ENCODE measurements around the gene MSL2. TPM values are rescaled to one million over a fixed set of nuclear protein-coding genes. Genes with fewer than 3 reads are reported as not detected.

MSL2 gene
- total RNA-seq, 4 donors from 2014 or later = 25.4 to 71.1 (median 44.0) TPM

DNA sequence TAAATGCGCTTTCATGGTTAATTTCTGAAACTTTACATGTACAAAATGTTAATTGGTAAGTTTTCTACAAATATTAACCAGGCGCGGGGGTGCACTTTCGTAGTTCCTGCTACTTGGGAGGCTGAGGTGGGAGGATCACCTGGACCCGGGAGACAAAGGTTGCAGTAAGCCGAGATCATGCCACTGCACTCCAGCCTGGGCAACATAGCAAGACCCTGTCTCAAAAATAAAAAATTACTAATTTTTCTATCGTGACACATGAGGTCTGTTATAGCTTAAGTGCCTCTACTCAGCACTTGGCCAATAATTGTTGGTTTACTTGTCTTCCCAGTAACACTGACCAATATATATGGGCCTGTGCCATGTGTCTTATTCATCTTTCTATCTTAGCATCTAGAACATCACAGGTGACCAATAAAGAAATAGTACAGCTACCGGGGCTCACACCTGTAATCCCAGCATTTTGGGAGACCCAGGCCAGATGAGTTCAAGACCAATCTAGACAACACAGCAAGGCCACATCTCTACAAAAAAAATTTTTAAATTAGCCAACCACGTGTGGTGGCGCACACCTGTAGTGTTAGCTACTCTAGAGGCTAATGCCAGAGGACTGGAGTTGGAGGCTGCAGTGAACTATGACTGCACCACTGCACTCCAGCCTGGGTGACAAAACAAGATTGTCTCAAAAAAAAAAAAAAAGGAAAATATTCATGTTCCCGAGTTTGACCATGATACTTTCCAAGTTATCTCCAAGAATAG is 6.1 kb downstream of the MSL2 start:
- H3K36me3 ChIP-seq = no peaks in the 10 kb centered on the region
- no peak overlapping the region for H3K27ac ChIP-seq
- TF ChIP-seq EP300 (IDR thresholded peaks at IDR 0.05) = no peak
- TF ChIP-seq POLR2A (IDR thresholded peaks at IDR 0.05) = no peak
- TF ChIP-seq, protein P1, sequence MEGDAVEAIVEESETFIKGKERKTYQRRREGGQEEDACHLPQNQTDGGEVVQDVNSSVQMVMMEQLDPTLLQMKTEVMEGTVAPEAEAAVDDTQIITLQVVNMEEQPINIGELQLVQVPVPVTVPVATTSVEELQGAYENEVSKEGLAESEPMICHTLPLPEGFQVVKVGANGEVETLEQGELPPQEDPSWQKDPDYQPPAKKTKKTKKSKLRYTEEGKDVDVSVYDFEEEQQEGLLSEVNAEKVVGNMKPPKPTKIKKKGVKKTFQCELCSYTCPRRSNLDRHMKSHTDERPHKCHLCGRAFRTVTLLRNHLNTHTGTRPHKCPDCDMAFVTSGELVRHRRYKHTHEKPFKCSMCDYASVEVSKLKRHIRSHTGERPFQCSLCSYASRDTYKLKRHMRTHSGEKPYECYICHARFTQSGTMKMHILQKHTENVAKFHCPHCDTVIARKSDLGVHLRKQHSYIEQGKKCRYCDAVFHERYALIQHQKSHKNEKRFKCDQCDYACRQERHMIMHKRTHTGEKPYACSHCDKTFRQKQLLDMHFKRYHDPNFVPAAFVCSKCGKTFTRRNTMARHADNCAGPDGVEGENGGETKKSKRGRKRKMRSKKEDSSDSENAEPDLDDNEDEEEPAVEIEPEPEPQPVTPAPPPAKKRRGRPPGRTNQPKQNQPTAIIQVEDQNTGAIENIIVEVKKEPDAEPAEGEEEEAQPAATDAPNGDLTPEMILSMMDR (IDR thresholded peaks at IDR 0.05) = no peak
- TF ChIP-seq POLR2AphosphoS5 (IDR thresholded peaks at IDR 0.05) = no peak
- H3K4me3 ChIP-seq = no peak overlapping the region
- no peaks in the 10 kb centered on the region for H3K9me3 ChIP-seq
- H3K27me3 ChIP-seq = no peaks in the 10 kb centered on the region
- no peak for DNase-seq (ENCODE audit: low spot score in 2 of 2)
- 90% methylated on average over 11 of the region's 11 CpGs for WGBS
- H3K4me1 ChIP-seq = peaks cover 79% of the 10 kb centered on the region

DNA sequence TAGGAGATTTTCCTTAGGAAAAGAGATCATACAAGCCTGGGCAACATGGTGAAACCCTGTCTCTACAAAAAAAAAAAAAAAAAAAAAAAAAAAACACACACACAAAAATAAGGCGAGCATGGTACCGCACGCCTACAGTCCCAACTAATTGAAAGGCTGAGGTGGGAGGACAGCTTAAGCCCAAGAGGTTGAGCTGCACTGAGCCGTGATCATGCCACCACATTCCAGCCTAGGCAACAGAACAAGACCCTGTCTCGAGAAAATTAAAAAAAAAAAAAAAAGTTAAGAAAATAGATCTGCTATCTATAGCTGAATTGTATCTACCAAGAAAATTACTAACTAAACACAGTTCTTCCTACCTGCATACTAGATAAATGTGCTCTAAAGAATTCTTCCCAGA is 7.1 kb downstream of the MSL2 start:
- no peak overlapping the region for H3K27ac ChIP-seq
- H3K4me1 ChIP-seq = peaks cover 83% of the 10 kb centered on the region
- DNase-seq (ENCODE audit: low spot score in 2 of 2) = no peak
- H3K36me3 ChIP-seq = no peaks in the 10 kb centered on the region
- 79% methylated on average over 5 of the region's 5 CpGs for WGBS
- H3K27me3 ChIP-seq = no peaks in the 10 kb centered on the region
- no peak overlapping the region for H3K4me3 ChIP-seq
- H3K9me3 ChIP-seq = no peaks in the 10 kb centered on the region
- TF ChIP-seq EP300 (IDR thresholded peaks at IDR 0.05) (no peak), POLR2AphosphoS5 (IDR thresholded peaks at IDR 0.05) (no peak), POLR2A (IDR thresholded peaks at IDR 0.05) (no peak)
- TF ChIP-seq, protein P1 (IDR thresholded peaks at IDR 0.05) = no peak

DNA sequence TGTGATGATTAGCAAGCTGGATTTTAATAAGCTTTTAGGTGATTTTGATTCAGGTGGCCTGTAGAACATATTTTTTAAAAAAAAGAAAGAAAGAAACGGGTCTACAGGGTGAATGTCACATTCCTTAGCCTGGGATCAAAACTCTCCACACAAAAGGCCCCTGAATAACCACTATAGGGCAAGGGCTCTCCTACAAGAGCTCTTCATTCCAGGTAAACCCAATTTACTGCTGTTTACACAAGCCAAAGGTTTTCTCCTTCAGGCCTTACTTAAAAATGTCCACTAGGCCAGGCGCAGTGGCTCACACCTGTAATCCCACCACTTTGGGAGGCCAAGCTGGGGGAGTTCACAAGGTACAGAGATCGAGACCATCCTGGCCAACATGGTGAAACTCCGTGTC is 8.3 kb downstream of the MSL2 start:
- peaks cover 81% of the 10 kb centered on the region for H3K4me1 ChIP-seq
- H3K4me3 ChIP-seq = no peak overlapping the region
- 67% methylated on average over 4 of the region's 4 CpGs for WGBS
- TF ChIP-seq, protein P1 (IDR thresholded peaks at IDR 0.05) = no peak
- no peak for TF ChIP-seq EP300 (IDR thresholded peaks at IDR 0.05)
- no peak for TF ChIP-seq POLR2A (IDR thresholded peaks at IDR 0.05)
- no peak for TF ChIP-seq POLR2AphosphoS5 (IDR thresholded peaks at IDR 0.05)
- no peaks in the 10 kb centered on the region for H3K9me3 ChIP-seq
- H3K27ac ChIP-seq = no peak overlapping the region
- no peak for DNase-seq (ENCODE audit: low spot score in 2 of 2)
- H3K36me3 ChIP-seq = no peaks in the 10 kb centered on the region
- no peaks in the 10 kb centered on the region for H3K27me3 ChIP-seq

DNA sequence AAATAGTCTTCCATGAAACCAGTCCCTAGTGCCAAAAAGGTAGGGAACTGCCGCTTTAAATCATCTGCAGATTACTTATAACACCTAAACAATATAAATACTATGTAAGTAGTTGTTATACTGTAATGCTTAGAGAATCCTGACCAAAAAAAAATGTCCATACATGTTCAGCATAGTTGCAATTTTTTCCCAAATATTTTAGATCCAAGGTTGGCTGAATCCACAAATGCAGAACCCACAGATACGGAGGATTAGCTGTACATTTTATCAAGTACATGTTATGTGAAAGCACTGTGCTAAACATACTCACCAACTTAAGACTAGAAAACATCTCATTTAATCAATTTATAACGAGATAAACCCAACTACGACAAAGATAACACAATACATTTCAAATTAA is 9.3 kb downstream of the MSL2 start:
- TF ChIP-seq EP300 (IDR thresholded peaks at IDR 0.05) (no peak), POLR2AphosphoS5 (IDR thresholded peaks at IDR 0.05) (no peak), POLR2A (IDR thresholded peaks at IDR 0.05) (no peak)
- TF ChIP-seq, protein P1 (IDR thresholded peaks at IDR 0.05) = no peak
- Histone ChIP-seq H3K36me3 (no peaks in the 10 kb centered on the region), H3K27me3 (no peaks in the 10 kb centered on the region), H3K4me3 (no peak overlapping the region), H3K27ac (no peak overlapping the region), H3K9me3 (no peaks in the 10 kb centered on the region), H3K4me1 (peaks cover 78% of the 10 kb centered on the region)
- no peak for DNase-seq (ENCODE audit: low spot score in 2 of 2)
- 71% methylated on average over 4 of the region's 4 CpGs for WGBS

DNA sequence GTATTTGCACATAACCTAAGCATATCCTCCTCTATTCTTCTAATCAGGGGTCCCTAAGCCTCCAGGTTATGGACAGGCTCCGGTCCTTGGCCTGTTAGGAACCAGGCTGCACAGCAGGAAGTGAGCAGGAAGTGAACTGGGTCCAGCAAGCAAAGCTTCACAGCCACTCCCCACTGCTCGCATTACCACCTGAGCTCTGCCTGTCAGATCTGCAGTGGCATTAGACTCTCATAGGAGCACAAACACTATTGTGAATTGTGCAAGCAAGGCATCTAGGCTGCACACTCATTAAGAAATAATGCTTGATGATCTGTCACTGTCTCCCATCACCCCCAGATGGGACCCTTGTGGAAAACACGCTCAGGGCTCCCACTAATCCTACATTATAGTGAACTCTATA is 9.8 kb downstream of the MSL2 start:
- Histone ChIP-seq H3K9me3 (no peaks in the 10 kb centered on the region), H3K36me3 (no peaks in the 10 kb centered on the region), H3K27ac (no peak overlapping the region), H3K27me3 (no peaks in the 10 kb centered on the region), H3K4me1 (peaks cover 76% of the 10 kb centered on the region), H3K4me3 (no peak overlapping the region)
- WGBS = 40% methylated on average over 3 of the region's 3 CpGs
- no peak for TF ChIP-seq POLR2A (IDR thresholded peaks at IDR 0.05)
- no peak for TF ChIP-seq EP300 (IDR thresholded peaks at IDR 0.05)
- no peak for TF ChIP-seq POLR2AphosphoS5 (IDR thresholded peaks at IDR 0.05)
- TF ChIP-seq, protein P1 (IDR thresholded peaks at IDR 0.05) = no peak
- DNase-seq (ENCODE audit: low spot score in 2 of 2) = no peak

Data from suprapubic skin (tissue), 4 donors.